Measurements from ENCODE around the gene IDE. TPM values are rescaled to one million over a fixed set of nuclear protein-coding genes. Genes with fewer than 3 reads are reported as not detected.
"Not testable (repeated sequence)": the region's sequence is repeated elsewhere in the genome, so short reads cannot be mapped to it uniquely, and the experiment has no call there.

IDE gene
- total and polyA plus RNA-seq, 9 donors, result 10.7 to 16.4 (median 12.8) TPM

GRCh38 chr10:92464364-92464763, 109.5 kb downstream of the IDE start:
- DNase-seq, result no peak
- 92% methylated on average over 5 of the region's 5 CpGs for WGBS (ENCODE audit: insufficient coverage)
- Histone ChIP-seq H3K27ac (ENCODE audit: low read length) (no peak overlapping the region), H3K9me3 (replicated peaks; ENCODE audit: control insufficient read depth, low read depth, low read length) (no peaks in the 10 kb centered on the region), H3K4me1 (ENCODE audit: control insufficient read depth, insufficient read depth, low read length) (no peaks in the 10 kb centered on the region), H3K27me3 (ENCODE audit: control insufficient read depth, insufficient read depth, low read length) (no peaks in the 10 kb centered on the region), H3K4me3 (ENCODE audit: low read length) (no peak overlapping the region), H3K36me3 (ENCODE audit: control insufficient read depth, insufficient read depth, low read length) (peaks cover 24% of the 10 kb centered on the region)

GRCh38 chr10:92463582-92463981, 110.3 kb downstream of the IDE start:
- H3K9me3 ChIP-seq (replicated peaks; ENCODE audit: control insufficient read depth, low read depth, low read length), result no peaks in the 10 kb centered on the region
- DNase-seq, result no peak
- no peaks in the 10 kb centered on the region for H3K4me1 ChIP-seq (ENCODE audit: control insufficient read depth, insufficient read depth, low read length)
- no peak overlapping the region for H3K27ac ChIP-seq (ENCODE audit: low read length)
- H3K27me3 ChIP-seq (ENCODE audit: control insufficient read depth, insufficient read depth, low read length), result no peaks in the 10 kb centered on the region
- no peak overlapping the region for H3K4me3 ChIP-seq (ENCODE audit: low read length)
- WGBS (ENCODE audit: insufficient coverage), result no CpG with 5 or more reads among the region's 5 CpGs
- peaks cover 19% of the 10 kb centered on the region for H3K36me3 ChIP-seq (ENCODE audit: control insufficient read depth, insufficient read depth, low read length)

GRCh38 chr10:92454955-92455354, 118.9 kb downstream of the IDE start:
- H3K27me3 ChIP-seq (ENCODE audit: control insufficient read depth, insufficient read depth, low read length); H3K4me1 ChIP-seq (ENCODE audit: control insufficient read depth, insufficient read depth, low read length); H3K4me3 ChIP-seq (ENCODE audit: low read length); H3K9me3 ChIP-seq (replicated peaks; ENCODE audit: control insufficient read depth, low read depth, low read length); DNase-seq; H3K27ac ChIP-seq (ENCODE audit: low read length): not testable (repeated sequence)
- 91% methylated on average over 4 of the region's 6 CpGs for WGBS (ENCODE audit: insufficient coverage)
- peaks cover 28% of the 10 kb centered on the region for H3K36me3 ChIP-seq (ENCODE audit: control insufficient read depth, insufficient read depth, low read length)

DNA sequence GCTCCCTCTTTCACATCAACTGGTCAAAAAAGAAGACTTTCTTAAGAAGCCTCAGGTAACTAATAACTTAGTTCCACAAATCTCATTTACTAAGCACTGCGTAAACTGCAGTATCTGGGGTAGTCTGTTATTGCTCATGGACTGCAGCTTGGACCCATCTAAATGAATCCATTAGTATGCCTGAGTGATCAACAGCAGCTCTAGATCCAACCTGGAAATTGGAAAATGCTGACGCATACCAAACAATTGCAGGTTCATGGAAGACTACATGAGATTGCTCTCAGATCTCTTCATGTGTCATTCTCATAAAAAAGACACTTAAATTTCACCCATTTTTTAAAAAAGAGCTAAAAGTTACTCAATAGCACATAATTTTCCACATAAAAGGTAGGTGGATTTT, 121.6 kb downstream of the IDE start:
- H3K27me3 ChIP-seq (ENCODE audit: control insufficient read depth, insufficient read depth, low read length), result no peaks in the 10 kb centered on the region
- no peaks in the 10 kb centered on the region for H3K4me1 ChIP-seq (ENCODE audit: control insufficient read depth, insufficient read depth, low read length)
- peaks cover 27% of the 10 kb centered on the region for H3K36me3 ChIP-seq (ENCODE audit: control insufficient read depth, insufficient read depth, low read length)
- no peak overlapping the region for H3K4me3 ChIP-seq (ENCODE audit: low read length)
- H3K27ac ChIP-seq (ENCODE audit: low read length), result no peak overlapping the region
- H3K9me3 ChIP-seq (replicated peaks; ENCODE audit: control insufficient read depth, low read depth, low read length), result no peaks in the 10 kb centered on the region
- no peak for DNase-seq
- WGBS (ENCODE audit: insufficient coverage), result 100% methylated on average over 1 of the region's 2 CpGs

DNA sequence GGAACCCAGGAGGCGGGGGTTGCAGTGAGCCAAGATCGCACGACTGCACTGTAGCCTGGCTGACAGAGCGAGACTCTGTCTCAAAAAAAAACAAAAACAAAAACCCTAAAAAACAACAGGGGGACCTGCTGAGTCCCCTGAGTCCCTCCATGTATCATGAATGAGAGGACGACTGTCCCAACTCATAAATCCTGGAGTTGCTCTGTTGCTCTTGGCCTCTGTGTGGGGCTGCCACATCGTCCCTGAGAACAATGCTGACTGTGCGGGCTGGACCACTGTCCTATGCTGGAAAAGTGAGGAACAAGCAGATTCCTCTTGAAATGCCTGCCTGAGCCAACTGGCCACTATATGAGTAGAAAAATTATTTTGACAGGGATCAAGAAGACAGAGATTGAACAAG, 122.5 kb downstream of the IDE start:
- Histone ChIP-seq H3K36me3 (ENCODE audit: control insufficient read depth, insufficient read depth, low read length) (peaks cover 26% of the 10 kb centered on the region), H3K27me3 (ENCODE audit: control insufficient read depth, insufficient read depth, low read length) (no peaks in the 10 kb centered on the region), H3K9me3 (replicated peaks; ENCODE audit: control insufficient read depth, low read depth, low read length) (no peaks in the 10 kb centered on the region), H3K27ac (ENCODE audit: low read length) (no peak overlapping the region), H3K4me1 (ENCODE audit: control insufficient read depth, insufficient read depth, low read length) (no peaks in the 10 kb centered on the region), H3K4me3 (ENCODE audit: low read length) (no peak overlapping the region)
- 79% methylated on average over 4 of the region's 7 CpGs for WGBS (ENCODE audit: insufficient coverage)
- DNase-seq, result no peak

GRCh38 chr10:92450896-92451295, 123.0 kb downstream of the IDE start:
- no peaks in the 10 kb centered on the region for H3K9me3 ChIP-seq (replicated peaks; ENCODE audit: control insufficient read depth, low read depth, low read length)
- H3K4me1 ChIP-seq (ENCODE audit: control insufficient read depth, insufficient read depth, low read length), result no peaks in the 10 kb centered on the region
- H3K36me3 ChIP-seq (ENCODE audit: control insufficient read depth, insufficient read depth, low read length), result peaks cover 21% of the 10 kb centered on the region
- no peak overlapping the region for H3K4me3 ChIP-seq (ENCODE audit: low read length)
- no peak for DNase-seq
- H3K27ac ChIP-seq (ENCODE audit: low read length), result no peak overlapping the region
- 100% methylated on average over 1 of the region's 2 CpGs for WGBS (ENCODE audit: insufficient coverage)
- no peaks in the 10 kb centered on the region for H3K27me3 ChIP-seq (ENCODE audit: control insufficient read depth, insufficient read depth, low read length)

- H3K4me1 ChIP-seq (ENCODE audit: control insufficient read depth, insufficient read depth, low read length), result no peaks in the 10 kb centered on the region
These were observed 133.3 kb downstream of the IDE start for GRCh38 chr10:92440578-92440977.

GRCh38 chr10:92438220-92438619, 135.7 kb downstream of the IDE start:
- 100% methylated on average over 2 of the region's 6 CpGs for WGBS (ENCODE audit: insufficient coverage)
- Histone ChIP-seq H3K9me3 (replicated peaks; ENCODE audit: control insufficient read depth, low read depth, low read length) (no peaks in the 10 kb centered on the region), H3K4me1 (ENCODE audit: control insufficient read depth, insufficient read depth, low read length) (no peaks in the 10 kb centered on the region), H3K4me3 (ENCODE audit: low read length) (no peak overlapping the region), H3K27ac (ENCODE audit: low read length) (no peak overlapping the region), H3K27me3 (ENCODE audit: control insufficient read depth, insufficient read depth, low read length) (no peaks in the 10 kb centered on the region), H3K36me3 (ENCODE audit: control insufficient read depth, insufficient read depth, low read length) (no peaks in the 10 kb centered on the region)
- DNase-seq, result no peak

More at GRCh38 chr10:92440578-92440977, 133.3 kb downstream of the IDE start:
- no peak for DNase-seq
- Histone ChIP-seq H3K27me3 (ENCODE audit: control insufficient read depth, insufficient read depth, low read length) (no peaks in the 10 kb centered on the region), H3K36me3 (ENCODE audit: control insufficient read depth, insufficient read depth, low read length) (no peaks in the 10 kb centered on the region), H3K4me3 (ENCODE audit: low read length) (no peak overlapping the region), H3K9me3 (replicated peaks; ENCODE audit: control insufficient read depth, low read depth, low read length) (no peaks in the 10 kb centered on the region), H3K27ac (ENCODE audit: low read length) (no peak overlapping the region)
- WGBS (ENCODE audit: insufficient coverage), result no CpG with 5 or more reads among the region's 5 CpGs

DNA sequence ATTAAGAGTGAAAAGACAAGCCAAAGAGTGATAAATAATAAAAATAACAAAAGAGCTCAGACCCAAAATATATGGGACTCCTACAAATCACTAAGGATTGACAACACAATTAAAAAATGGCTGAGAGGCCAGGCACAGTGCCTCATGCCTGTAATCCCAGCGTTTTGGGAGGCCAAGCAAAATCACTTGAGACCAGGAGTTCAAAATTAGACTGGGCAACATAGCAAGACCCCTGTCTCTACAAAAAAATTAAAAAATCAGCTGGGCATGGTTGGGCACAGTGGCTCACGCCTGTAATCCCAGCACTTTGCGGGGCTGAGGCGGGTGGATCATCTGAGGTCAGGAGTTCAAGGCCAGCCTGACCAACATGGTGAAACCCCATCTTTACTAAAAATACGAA, 137.3 kb downstream of the IDE start:
- Histone ChIP-seq H3K27me3 (ENCODE audit: control insufficient read depth, insufficient read depth, low read length) (no peaks in the 10 kb centered on the region), H3K9me3 (replicated peaks; ENCODE audit: control insufficient read depth, low read depth, low read length) (no peaks in the 10 kb centered on the region), H3K4me1 (ENCODE audit: control insufficient read depth, insufficient read depth, low read length) (no peaks in the 10 kb centered on the region), H3K4me3 (ENCODE audit: low read length) (no peak overlapping the region), H3K27ac (ENCODE audit: low read length) (no peak overlapping the region), H3K36me3 (ENCODE audit: control insufficient read depth, insufficient read depth, low read length) (no peaks in the 10 kb centered on the region)
- WGBS (ENCODE audit: insufficient coverage), result 72% methylated on average over 3 of the region's 5 CpGs
- DNase-seq, result no peak

DNA sequence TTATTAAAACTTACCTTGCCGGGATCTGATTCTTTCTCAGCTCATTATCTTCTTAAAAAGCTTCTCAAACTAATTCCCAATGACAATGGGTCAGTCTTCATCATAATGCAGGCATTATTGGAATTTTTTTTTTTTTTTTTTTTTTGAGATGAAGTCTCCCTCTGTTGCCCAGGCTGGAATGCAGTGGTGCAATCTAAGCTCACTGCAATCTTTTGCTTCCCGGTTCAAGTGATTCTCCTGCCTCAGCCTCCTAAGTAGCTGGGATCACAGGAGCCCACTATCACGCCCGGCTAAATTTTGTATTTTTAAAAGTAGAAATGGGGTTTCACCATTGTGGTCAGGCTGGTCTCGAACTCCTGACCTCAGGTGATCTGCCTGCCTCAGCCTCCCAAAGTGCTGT, 137.8 kb downstream of the IDE start:
- not testable (repeated sequence) for H3K4me1 ChIP-seq (ENCODE audit: control insufficient read depth, insufficient read depth, low read length); DNase-seq; H3K4me3 ChIP-seq (ENCODE audit: low read length); H3K9me3 ChIP-seq (replicated peaks; ENCODE audit: control insufficient read depth, low read depth, low read length); H3K36me3 ChIP-seq (ENCODE audit: control insufficient read depth, insufficient read depth, low read length); H3K27ac ChIP-seq (ENCODE audit: low read length); H3K27me3 ChIP-seq (ENCODE audit: control insufficient read depth, insufficient read depth, low read length)
- WGBS (ENCODE audit: insufficient coverage), result 91% methylated on average over 4 of the region's 5 CpGs

- no peaks in the 10 kb centered on the region for H3K9me3 ChIP-seq (replicated peaks; ENCODE audit: control insufficient read depth, low read depth, low read length)
- no peak overlapping the region for H3K4me3 ChIP-seq (ENCODE audit: low read length)
- no peak for DNase-seq
- 100% methylated on average over 1 of the region's 4 CpGs for WGBS (ENCODE audit: insufficient coverage)
- no peaks in the 10 kb centered on the region for H3K36me3 ChIP-seq (ENCODE audit: control insufficient read depth, insufficient read depth, low read length)
- no peak overlapping the region for H3K27ac ChIP-seq (ENCODE audit: low read length)
- no peaks in the 10 kb centered on the region for H3K27me3 ChIP-seq (ENCODE audit: control insufficient read depth, insufficient read depth, low read length)
- H3K4me1 ChIP-seq (ENCODE audit: control insufficient read depth, insufficient read depth, low read length), result no peaks in the 10 kb centered on the region
These were observed 139.5 kb downstream of the IDE start for GRCh38 chr10:92434385-92434784.

Data from muscle of leg (tissue), 11 donors.